Caco-2 (cell line): ENCODE data around the gene ABHD14A. TPM values are rescaled to one million over a fixed set of nuclear protein-coding genes. Genes with fewer than 3 reads are reported as not detected.
A peak's percentile ranks its signal among the peaks of the same experiment; 100 is the strongest.

Experiments used
- BruUV-seq: library from RNA; stranded (reverse); fragments of 400-500 nt; replicated peaks from 2 replicates; lab custom pipeline; 2021; lab: Mats Ljungman, UMichigan
- CTCF ChIA-PET: fragments of 300-600 bp; sonication (Branson Sonifier 250); formaldehyde crosslinking; loops from one replicate; lab custom pipeline; 2022; ENCODE audit warnings: antibody characterized with exemption; lab: Charles Lee
- POLR2A ChIA-PET: fragments of 300-600 bp; sonication (Branson Sonifier 250); formaldehyde crosslinking; loops from one replicate; lab custom pipeline; 2022; ENCODE audit warnings: antibody characterized with exemption; lab: Charles Lee
- DNase-seq, 2 experiments: peaks; one replicate each; pipeline versions ENCODE4 v3.0.0 to v3.0.0-alpha.2; 2020 to 2022
- H3K27me3 ChIP-seq: replicated peaks from 2 replicates; pipeline ENCODE4 v1.6.0; 2011; ENCODE audit warnings: low read length; ENCODE audit not compliant: control insufficient read depth, insufficient read depth
- H3K36me3 ChIP-seq: 2 replicates; pipeline ENCODE4 v1.5.1; 2011; ENCODE audit warnings: low read length; ENCODE audit not compliant: control insufficient read depth, insufficient read depth
- H3K4me1 ChIP-seq: fragments of 250-450 bp; sonication (Bioruptor Pico); 2 replicates; pipeline ENCODE4 v1.5.1; 2020; ENCODE audit warnings: mild to moderate bottlenecking
- H3K4me3 ChIP-seq: 2 replicates; pipeline ENCODE4 v1.5.1; 2011; ENCODE audit warnings: low read depth, mild to moderate bottlenecking, control low read depth, low read length
- H3K9me3 ChIP-seq: fragments of 250-450 bp; sonication (Bioruptor Pico); 2 replicates; pipeline ENCODE4 v1.5.1; 2020; ENCODE audit warnings: mild to moderate bottlenecking, moderate library complexity
- H3K27ac Mint-ChIP-seq: one replicate; pipeline ENCODE4 v1.8.0; 2022; ENCODE audit warnings: mixed read lengths; ENCODE audit not compliant: unreplicated experiment
- H3K27me3 Mint-ChIP-seq: one replicate; pipeline ENCODE4 v1.8.0; 2022; ENCODE audit warnings: mixed read lengths; ENCODE audit not compliant: insufficient read depth, unreplicated experiment
- H3K36me3 Mint-ChIP-seq: one replicate; pipeline ENCODE4 v1.8.0; 2022; ENCODE audit warnings: mild to moderate bottlenecking, mixed read lengths; ENCODE audit not compliant: insufficient read depth, unreplicated experiment
- H3K4me1 Mint-ChIP-seq: one replicate; pipeline ENCODE4 v1.8.0; 2022; ENCODE audit warnings: low read depth, mixed read lengths; ENCODE audit not compliant: unreplicated experiment
- H3K4me3 Mint-ChIP-seq: one replicate; pipeline ENCODE4 v1.8.0; 2022; ENCODE audit warnings: mild to moderate bottlenecking, moderate library complexity, mixed read lengths; ENCODE audit not compliant: unreplicated experiment
- H3K9me3 Mint-ChIP-seq: one replicate; pipeline ENCODE4 v1.8.0; 2022; ENCODE audit warnings: mixed read lengths; ENCODE audit not compliant: unreplicated experiment
- CTCF ChIP-seq, 2 experiments: fragments of 200-600 bp in 1 of 2; IDR thresholded peaks; 1 replicate in 1 of 2; 2 replicates in 1 of 2; pipeline versions ENCODE4 v1.5.1 to v1.8.0; 2011 to 2022; ENCODE audit warnings: antibody characterized with exemption in 1 of 2, control low read depth in 1 of 2, inconsistent platforms in 1 of 2, low read depth in 1 of 2, low read length in 1 of 2, mild to moderate bottlenecking in 1 of 2, moderate library complexity in 1 of 2; ENCODE audit not compliant: insufficient read depth in 1 of 2, severe bottlenecking in 1 of 2, unreplicated experiment in 1 of 2
- intact Hi-C: fragments of 100-400 bp; cut with micrococcal nuclease; formaldehyde crosslinking; loops from one replicate; pipeline ENCODE4 v1.10.0; 2022; ENCODE audit not compliant: unreplicated experiment
- total RNA-seq: library from RNA; stranded (reverse); gene quantifications from 2 replicates; pipeline ENCODE4 v1.2.3, GENCODE V29; 2022

The ABHD14A gene
- total RNA-seq, 1 experiment from 2014 or later, result 14.0 TPM

DNA sequence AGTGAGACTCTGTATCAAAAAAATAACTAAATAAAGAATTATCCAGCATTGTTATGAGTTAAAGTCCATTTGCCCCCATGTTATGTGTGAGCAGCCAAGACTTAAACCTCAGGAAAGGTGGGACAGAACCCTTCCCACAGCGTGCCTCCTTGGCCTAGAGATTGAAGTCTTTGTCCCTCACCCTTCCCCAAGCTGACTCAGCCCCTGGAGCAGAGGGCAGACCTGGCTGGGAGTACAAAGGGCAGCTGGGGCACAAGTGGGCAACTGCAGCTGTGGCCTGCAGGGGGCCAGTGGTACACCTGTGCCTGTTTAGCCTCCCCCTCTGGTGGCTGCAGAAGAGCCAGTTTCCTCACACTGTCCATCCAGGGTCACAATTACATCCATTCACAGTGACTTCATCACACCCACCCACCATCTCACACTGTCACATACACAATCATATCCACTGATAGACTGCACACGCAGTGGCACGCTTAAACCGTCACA lies 7.5 kb downstream of the ABHD14A start:
- TF ChIP-seq CTCF (IDR thresholded peaks at IDR 0.05; ENCODE audit: insufficient read depth in 1 of 2, low read depth in 1 of 2, low read length in 1 of 2, severe bottlenecking in 1 of 2, unreplicated experiment in 1 of 2), result peak; percentile 79 to 94
- peaks cover 14% of the 10 kb centered on the region for H3K4me1 Mint-ChIP-seq
- H3K4me3 ChIP-seq, result peak overlapping the region; percentile 46
- H3K9me3 Mint-ChIP-seq, result no peaks in the 10 kb centered on the region
- no peaks in the 10 kb centered on the region for H3K9me3 ChIP-seq
- peak; percentile 88 to 93 for DNase-seq
- peaks cover 3% of the 10 kb centered on the region for H3K36me3 ChIP-seq
- intact Hi-C loops, result loop anchor here (1.0 to 2.0 kb wide), 2 partner anchors 8 to 14 kb away; partner anchors contain the start of gene ABHD14B
- H3K4me3 Mint-ChIP-seq, result peak overlapping the region; percentile 99
- H3K27me3 Mint-ChIP-seq, result no peaks in the 10 kb centered on the region
- TSS peak; percentile 78 for BruUV-seq
- H3K27me3 ChIP-seq, result no peaks in the 10 kb centered on the region
- ChIA-PET CTCF (interaction anchor here (0.7 to 2.2 kb wide), 15 partner anchors 9 to 483 kb away, joined by 3 to 51 read pairs (median 4); partner anchors contain the start of genes ABHD14A, ABHD14B, DCAF1 and PARP3), POLR2A (interaction anchor here (0.5 to 2.1 kb wide), 12 partner anchors 8 to 455 kb away, joined by 3 to 30 read pairs (median 10); partner anchors contain the start of genes ABHD14A, ABHD14B, DUSP7 and PARP3)
- peak overlapping the region; percentile 86 for H3K27ac Mint-ChIP-seq
- peaks cover 46% of the 10 kb centered on the region for H3K4me1 ChIP-seq
- peaks cover 16% of the 10 kb centered on the region for H3K36me3 Mint-ChIP-seq

DNA sequence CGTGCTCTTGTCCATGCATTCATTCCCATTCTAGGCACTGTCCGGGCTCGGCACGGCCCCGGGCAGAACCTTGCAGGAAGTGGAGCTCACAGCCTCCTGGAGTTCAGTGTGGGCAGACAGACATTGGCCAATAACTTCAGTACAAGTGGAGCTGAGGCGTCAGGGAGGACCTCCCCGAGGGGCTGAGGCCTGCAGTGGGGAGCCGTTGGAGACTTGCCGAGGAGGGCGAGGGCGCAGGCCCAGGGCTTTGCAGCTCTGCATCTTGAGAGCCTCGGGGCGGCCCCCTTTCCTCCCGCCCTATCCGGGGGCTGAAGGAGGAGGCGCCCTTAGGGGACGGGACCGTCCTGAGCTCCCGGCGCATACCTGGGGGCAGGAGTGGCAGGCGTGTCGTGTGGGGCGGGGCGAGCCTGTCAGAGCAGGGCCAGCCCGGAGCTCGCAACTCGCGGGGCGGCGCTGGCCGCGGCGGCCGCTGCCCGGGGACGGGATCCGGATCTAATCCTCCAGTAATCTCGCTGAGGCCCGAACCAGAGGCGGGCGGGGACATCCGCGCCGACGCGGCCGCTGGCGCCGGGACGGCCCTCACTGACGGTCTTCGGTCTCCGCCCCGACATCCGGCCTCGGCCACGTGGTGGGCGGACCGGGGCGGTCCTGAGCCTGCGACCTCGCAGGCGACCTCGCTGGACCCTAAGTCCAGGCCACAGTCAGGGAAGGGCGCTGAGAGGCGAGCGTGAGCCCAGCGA lies 8.1 kb downstream of the ABHD14A start, which contains the start of gene ACY1:
Gene ACY1 (plus strand): TSS at position 698 of the 740 bp plus-strand sequence. CDS start 530 bp downstream, outside the sequence.
- no TSS peak for BruUV-seq
- H3K4me1 Mint-ChIP-seq, result peaks cover 15% of the 10 kb centered on the region
- no peaks in the 10 kb centered on the region for H3K27me3 Mint-ChIP-seq
- no peaks in the 10 kb centered on the region for H3K27me3 ChIP-seq
- TF ChIP-seq CTCF (IDR thresholded peaks at IDR 0.05; ENCODE audit: insufficient read depth in 1 of 2, low read depth in 1 of 2, low read length in 1 of 2, severe bottlenecking in 1 of 2, unreplicated experiment in 1 of 2), result peak in 1 of 2 experiments; percentile 0
- POLR2A ChIA-PET, result interaction anchor here (0.5 to 2.1 kb wide), 11 partner anchors 9 to 598 kb away, joined by 3 to 30 read pairs (median 10); partner anchors contain the start of genes ABHD14A, ABHD14B, DUSP7 and MANF
- peak within 1 kb of the TSS; percentile 99 for H3K4me3 Mint-ChIP-seq
- peaks cover 46% of the 10 kb centered on the region for H3K4me1 ChIP-seq
- CTCF ChIA-PET, result interaction anchor here (0.6 to 2.2 kb wide), 15 partner anchors 8 to 655 kb away, joined by 3 to 51 read pairs (median 4); partner anchors contain the start of genes ABHD14A, ABHD14B, DCAF1 and PARP3
- H3K36me3 Mint-ChIP-seq, result peaks cover 19% of the 10 kb centered on the region
- H3K9me3 Mint-ChIP-seq, result no peaks in the 10 kb centered on the region
- H3K27ac Mint-ChIP-seq, result peak within 1 kb of the TSS; percentile 86
- peak; percentile 95 to 96 for DNase-seq
- H3K9me3 ChIP-seq, result no peaks in the 10 kb centered on the region
- intact Hi-C loops, result loop anchor here (1.0 to 2.0 kb wide), 3 partner anchors 9 to 14 kb away; partner anchors contain the start of genes ABHD14B and RPL29
- H3K4me3 ChIP-seq, result peak within 1 kb of the TSS; percentile 46
- peaks cover 3% of the 10 kb centered on the region for H3K36me3 ChIP-seq
